Fibroblast of skin of left quadriceps (primary cell): ENCODE data around the gene SPEN.
"Not testable (repeated sequence)": the region's sequence is repeated elsewhere in the genome, so short reads cannot be mapped to it uniquely, and the experiment has no call there.

Experiments used
- DNase-seq, 2 experiments: peaks; one replicate each; pipeline ENCODE4 v3.0.0-alpha.2; 2013; ENCODE audit warnings: low read depth in 2 of 2

The SPEN gene

GRCh38 chr1:15858069-15858670, 10.7 kb downstream of the SPEN start:
- DNase-seq, result no peak

- no peak for DNase-seq
Observed at GRCh38 chr1:15858672-15859372, 11.3 kb downstream of the SPEN start.

- no peak for DNase-seq
Observed at GRCh38 chr1:15863156-15863901, 15.8 kb downstream of the SPEN start.

GRCh38 chr1:15866721-15867201, 19.3 kb downstream of the SPEN start:
- peak; percentile 52 to 65 for DNase-seq

- DNase-seq, result no peak
Observed at GRCh38 chr1:15867288-15867687, 19.8 kb downstream of the SPEN start.

- no peak for DNase-seq
Observed at GRCh38 chr1:15869413-15869812, 21.9 kb downstream of the SPEN start.

- DNase-seq, result no peak
Observed at GRCh38 chr1:15870421-15870820, 22.9 kb downstream of the SPEN start.

- DNase-seq, result no peak
Observed at GRCh38 chr1:15874471-15874870, 27.0 kb downstream of the SPEN start.

- no peak for DNase-seq
Observed at GRCh38 chr1:15876357-15877055, 29.0 kb downstream of the SPEN start.

GRCh38 chr1:15881961-15882360, 34.5 kb downstream of the SPEN start:
- no peak for DNase-seq

GRCh38 chr1:15882665-15883064, 35.2 kb downstream of the SPEN start:
- DNase-seq, result no peak

GRCh38 chr1:15883326-15883725, 35.8 kb downstream of the SPEN start:
- DNase-seq, result no peak

GRCh38 chr1:15884477-15884876, 37.0 kb downstream of the SPEN start:
- DNase-seq, result no peak

- DNase-seq, result no peak
Observed at GRCh38 chr1:15885269-15885668, 37.8 kb downstream of the SPEN start.

- DNase-seq, result peak; percentile 89 to 91
Observed at GRCh38 chr1:15885701-15886610, 38.4 kb downstream of the SPEN start.

- no peak for DNase-seq
Observed at GRCh38 chr1:15886611-15887167, 39.2 kb downstream of the SPEN start.

GRCh38 chr1:15892857-15893599, 45.5 kb downstream of the SPEN start:
- DNase-seq, result not testable (repeated sequence)

GRCh38 chr1:15895233-15895632, 47.7 kb downstream of the SPEN start:
- no peak for DNase-seq

GRCh38 chr1:15896841-15897610, 49.5 kb downstream of the SPEN start:
- DNase-seq, result not testable (repeated sequence)
